ENCODE data around the gene KRCC1.
"Not testable (repeated sequence)": the region's sequence is repeated elsewhere in the genome, so short reads cannot be mapped to it uniquely, and the experiment has no call there.

KRCC1 gene

DNA sequence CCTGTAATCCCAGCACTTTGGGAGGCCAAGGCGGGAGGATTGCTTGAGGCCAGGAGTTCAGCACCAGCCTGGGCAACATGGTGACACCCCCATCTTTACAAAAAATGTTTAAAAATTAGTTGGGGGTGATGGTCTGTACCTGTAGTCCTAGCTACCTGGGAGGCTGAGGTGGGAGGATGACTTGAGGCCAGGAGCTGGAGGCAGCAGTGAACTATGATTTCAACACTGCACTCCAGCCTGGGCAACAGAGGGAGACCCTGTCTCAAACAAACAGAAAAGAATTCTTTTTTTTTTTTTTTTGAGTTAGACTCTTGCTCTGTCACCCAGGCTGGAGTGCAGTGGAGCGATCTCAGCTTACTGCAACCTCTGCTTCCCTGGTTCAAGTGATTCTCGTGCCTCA, 55.1 kb downstream of the KRCC1 start:
- DNase-seq (ENCODE audit: low spot score): not testable (repeated sequence)

DNA sequence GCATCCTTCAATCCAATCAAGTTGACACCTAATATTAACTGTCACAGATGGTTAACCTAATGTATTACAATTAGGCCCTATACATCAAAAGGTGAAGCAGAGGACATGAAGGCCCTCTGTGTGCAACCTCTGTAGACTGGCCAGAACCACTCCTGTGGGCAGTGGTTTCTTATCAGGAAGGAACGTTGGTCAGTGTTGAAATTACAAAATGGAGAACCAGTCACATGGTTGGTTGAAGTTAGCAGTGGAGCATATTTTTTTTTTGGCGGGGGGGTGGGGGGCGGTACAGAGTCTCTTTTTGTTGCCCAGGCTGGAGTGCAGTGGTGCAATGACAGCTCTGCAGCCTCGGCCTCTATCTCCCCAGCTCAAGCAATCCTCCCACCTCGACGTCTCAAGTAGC, 59.0 kb downstream of the KRCC1 start:
- no peak for DNase-seq (ENCODE audit: low spot score)

DNA sequence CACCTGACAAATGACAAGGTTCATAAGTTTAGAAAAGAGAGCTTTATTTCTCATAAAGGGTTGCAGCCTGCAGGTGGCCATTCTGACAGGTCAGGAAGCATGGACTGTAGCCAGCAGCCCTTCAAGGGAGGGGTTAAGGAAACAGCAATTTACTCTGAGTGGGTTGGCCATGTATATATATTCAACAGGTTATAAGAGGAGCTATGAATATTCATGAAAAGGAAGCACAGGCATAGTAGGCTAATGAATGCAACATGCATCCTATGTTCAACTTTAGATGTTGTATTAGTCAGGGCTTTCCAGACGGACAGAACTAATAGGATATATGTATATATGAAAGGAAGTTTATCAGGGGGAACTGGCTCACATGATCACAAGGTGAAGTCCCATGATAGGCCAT, 59.8 kb downstream of the KRCC1 start:
- DNase-seq (ENCODE audit: low spot score): no peak

GRCh38 chr2:87994304-87994850, 61.2 kb downstream of the KRCC1 start:
- DNase-seq (ENCODE audit: low spot score): not testable (repeated sequence)

DNA sequence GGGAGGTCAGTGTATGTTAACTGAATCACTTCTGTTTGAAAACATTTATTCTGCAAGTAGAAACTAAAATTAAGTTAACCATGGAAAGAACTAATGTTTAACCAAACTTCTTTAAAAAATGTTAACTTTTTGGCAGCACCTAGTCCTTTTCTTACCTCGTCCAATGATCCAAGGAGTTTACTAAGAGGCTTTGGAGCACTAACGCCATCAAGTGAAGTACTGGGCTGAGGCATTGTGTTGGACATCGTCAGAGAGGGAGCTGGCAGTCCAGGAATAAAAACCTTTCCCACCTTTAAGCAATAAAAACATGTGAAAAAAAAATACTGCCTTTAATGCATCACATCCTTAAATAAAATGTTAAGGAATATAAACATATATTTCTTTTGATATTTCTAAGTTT, 63.0 kb downstream of the KRCC1 start:
- DNase-seq (ENCODE audit: low spot score): not testable (repeated sequence)

DNA sequence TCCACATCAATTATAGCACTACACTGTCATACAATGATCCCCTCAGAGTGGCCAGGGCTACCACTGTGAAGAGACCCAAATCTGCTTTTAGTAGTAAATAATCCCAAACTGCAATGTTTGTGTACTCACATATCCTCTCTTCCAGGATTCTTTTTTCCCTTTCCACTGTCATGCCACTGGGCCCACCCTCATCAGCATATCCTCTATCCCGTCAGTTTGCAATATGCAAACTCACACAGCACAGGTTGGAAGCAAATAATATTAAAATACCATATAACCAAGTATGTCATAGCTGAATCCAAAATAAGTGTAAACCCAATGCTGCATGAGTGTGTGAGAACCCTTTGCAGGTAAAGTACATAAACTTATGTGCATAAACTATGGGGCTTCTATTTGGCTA, 68.1 kb downstream of the KRCC1 start:
- not testable (repeated sequence) for DNase-seq (ENCODE audit: low spot score)

- DNase-seq (ENCODE audit: low spot score): not testable (repeated sequence)
Measured at GRCh38 chr2:87985902-87986301, 69.7 kb downstream of the KRCC1 start.

GRCh38 chr2:87981182-87981581, 74.4 kb downstream of the KRCC1 start:
- DNase-seq (ENCODE audit: low spot score): not testable (repeated sequence)
